HepG2 (cell line): ENCODE results near the gene PALM. TPM values are rescaled to one million over a fixed set of nuclear protein-coding genes. Genes with fewer than 3 reads are reported as not detected.

Source experiments
- ADNP ChIP-seq: sonication (generic); formaldehyde crosslinking; IDR thresholded peaks from 2 replicates; pipeline ENCODE4 v1.4.0; 2020; ENCODE audit warnings: missing genetic modification reagents
- MAF1 ChIP-seq: sonication (generic); formaldehyde crosslinking; IDR thresholded peaks from 2 replicates; pipeline ENCODE4 v1.5.0; 2020; ENCODE audit warnings: missing genetic modification reagents, borderline replicate concordance
- NR3C1 ChIP-seq: sonication (generic); formaldehyde crosslinking; IDR thresholded peaks from 2 replicates; pipeline ENCODE4 v1.4.0; 2020; ENCODE audit warnings: missing genetic modification reagents
- PREB ChIP-seq: sonication (generic); formaldehyde crosslinking; IDR thresholded peaks from 2 replicates; pipeline ENCODE4 v1.4.0; 2020; ENCODE audit warnings: missing genetic modification reagents
- TCF7 ChIP-seq: sonication (generic); IDR thresholded peaks from 2 replicates; pipeline ENCODE4 v1.6.1; 2016; ENCODE audit warnings: antibody characterized with exemption, low read depth
- TCF7L2 ChIP-seq: IDR thresholded peaks from 2 replicates; pipeline ENCODE4 v1.6.1; 2011; ENCODE audit warnings: mild to moderate bottlenecking, low read depth, low read length, moderate library complexity
- THAP8 ChIP-seq: sonication (generic); formaldehyde crosslinking; IDR thresholded peaks from 2 replicates; pipeline ENCODE4 v1.5.1; 2020; ENCODE audit warnings: missing genetic modification reagents, mild to moderate bottlenecking, borderline replicate concordance
- TOPORS ChIP-seq: sonication (generic); formaldehyde crosslinking; IDR thresholded peaks from 2 replicates; pipeline ENCODE4 v1.8.0; 2023; ENCODE audit warnings: mild to moderate bottlenecking, missing genetic modification reagents
- U2AF1 ChIP-seq: fragments of 200-400 bp; formaldehyde crosslinking; optimal IDR thresholded peaks from 2 replicates; pipeline ENCODE3; 2017; ENCODE audit warnings: mild to moderate bottlenecking, low read depth, low read length
- WIZ ChIP-seq: sonication (generic); formaldehyde crosslinking; IDR thresholded peaks from 2 replicates; pipeline ENCODE4 v1.5.1; 2020; ENCODE audit warnings: mild to moderate bottlenecking, missing genetic modification reagents
- ZNF136 ChIP-seq: sonication (generic); formaldehyde crosslinking; IDR thresholded peaks from 2 replicates; pipeline ENCODE4 v1.8.1; 2022; ENCODE audit warnings: low read depth, mild to moderate bottlenecking, moderate library complexity, missing genetic modification reagents
- ZNF234 ChIP-seq: sonication (generic); formaldehyde crosslinking; conservative IDR thresholded peaks from 2 replicates; pipeline ENCODE4 v1.5.1; 2020; ENCODE audit warnings: mild to moderate bottlenecking, missing genetic modification reagents
- ZNF329 ChIP-seq: sonication (generic); formaldehyde crosslinking; IDR thresholded peaks from 2 replicates; pipeline ENCODE4 v1.9.0; 2021; ENCODE audit warnings: low read depth, mild to moderate bottlenecking, missing genetic modification reagents
- ZNF44 ChIP-seq: sonication (generic); formaldehyde crosslinking; IDR thresholded peaks from 2 replicates; pipeline ENCODE4 v1.5.1; 2020; ENCODE audit warnings: mild to moderate bottlenecking, missing genetic modification reagents
- ZNF468 ChIP-seq: sonication (generic); formaldehyde crosslinking; IDR thresholded peaks from 2 replicates; pipeline ENCODE4 v1.8.0; 2022; ENCODE audit warnings: mild to moderate bottlenecking, moderate library complexity, missing genetic modification reagents
- ZNF660 ChIP-seq: sonication (generic); formaldehyde crosslinking; IDR thresholded peaks from 2 replicates; pipeline ENCODE4 v1.5.1; 2020; ENCODE audit warnings: mild to moderate bottlenecking, low read depth, missing genetic modification reagents, borderline replicate concordance
- ZNF710 ChIP-seq: sonication (generic); formaldehyde crosslinking; IDR thresholded peaks from 2 replicates; pipeline ENCODE4 v1.5.0; 2020; ENCODE audit warnings: mild to moderate bottlenecking, missing genetic modification reagents, borderline replicate concordance
- ZNF768 ChIP-seq: sonication (generic); formaldehyde crosslinking; IDR thresholded peaks from 2 replicates; pipeline ENCODE4 v1.4.0; 2020; ENCODE audit warnings: missing genetic modification reagents
- ZNF850 ChIP-seq: sonication (generic); formaldehyde crosslinking; conservative IDR thresholded peaks from 2 replicates; pipeline ENCODE4 v1.9.0; 2021; ENCODE audit warnings: mild to moderate bottlenecking, missing genetic modification reagents
- ZSCAN22 ChIP-seq: sonication (generic); formaldehyde crosslinking; IDR thresholded peaks from 2 replicates; pipeline ENCODE4 v1.4.0; 2020; ENCODE audit warnings: mild to moderate bottlenecking, missing genetic modification reagents
- polyA plus RNA-seq, 8 experiments: library from polyadenylated mRNA; depleted of rRNA in 3 of 8; stranded (reverse) in 7 of 8; unstranded in 1 of 8; fragments of >200 nt; fragmentation: Illumina TruSeq in 4 of 8; extraction: Trizol in 4 of 8; gene quantifications; 2 replicates each; pipeline versions ENCODE4 v1.2.1 to v1.2.3, GENCODE V29; 2011 to 2016; ENCODE audit warnings: low read depth in 4 of 8, missing spikeins in 1 of 8, mixed read lengths in 1 of 8; ENCODE audit not compliant: insufficient read depth in 1 of 8
- total RNA-seq, 5 experiments: library from RNA; depleted of rRNA; stranded (reverse); fragments of >200 nt; fragmentation: Illumina TruSeq; extraction: Trizol; gene quantifications; 2 replicates each; pipeline ENCODE4 v1.2.3, GENCODE V29; 2016; ENCODE audit warnings: low read depth in 1 of 5
- TF ChIP-seq, protein P1 (sequence below): sonication (generic); formaldehyde crosslinking; conservative IDR thresholded peaks from 2 replicates; pipeline ENCODE4 v1.4.0; 2020; ENCODE audit warnings: missing genetic modification reagents
- TF ChIP-seq, protein P2 (sequence below): sonication (generic); formaldehyde crosslinking; IDR thresholded peaks from 2 replicates; pipeline ENCODE4 v1.5.1; 2020; ENCODE audit warnings: missing genetic modification reagents, mild to moderate bottlenecking, borderline replicate concordance

PALM gene
- total and polyA plus RNA-seq, 2 of the 13 experiments (the other 11 are each of a cell fraction or from before 2014, with no cell fraction given), result 4.0 to 9.7 TPM

- TF ChIP-seq TOPORS (CRISPR knock-in tag) (no peak), PREB (CRISPR knock-in tag) (no peak), ADNP (CRISPR knock-in tag) (no peak), TCF7L2 (no peak), ZNF468 (CRISPR knock-in tag) (no peak), ZNF136 (CRISPR knock-in tag) (no peak), MAF1 (CRISPR knock-in tag) (no peak), ZNF329 (CRISPR knock-in tag) (0 out of 2 replicates have a peak, but pooled peaks have one; percentile 38), THAP8 (CRISPR knock-in tag) (no peak), ZNF768 (CRISPR knock-in tag) (no peak), NR3C1 (no peak), U2AF1 (no peak), ZNF850 (CRISPR knock-in tag) (peak; percentile 66), ZNF234 (CRISPR knock-in tag) (no peak), ZNF710 (CRISPR knock-in tag) (no peak), ZNF44 (no peak), ZNF660 (CRISPR knock-in tag) (no peak), ZSCAN22 (CRISPR knock-in tag) (no peak), WIZ (CRISPR knock-in tag) (no peak), TCF7 (no peak)
- TF ChIP-seq, protein P1, sequence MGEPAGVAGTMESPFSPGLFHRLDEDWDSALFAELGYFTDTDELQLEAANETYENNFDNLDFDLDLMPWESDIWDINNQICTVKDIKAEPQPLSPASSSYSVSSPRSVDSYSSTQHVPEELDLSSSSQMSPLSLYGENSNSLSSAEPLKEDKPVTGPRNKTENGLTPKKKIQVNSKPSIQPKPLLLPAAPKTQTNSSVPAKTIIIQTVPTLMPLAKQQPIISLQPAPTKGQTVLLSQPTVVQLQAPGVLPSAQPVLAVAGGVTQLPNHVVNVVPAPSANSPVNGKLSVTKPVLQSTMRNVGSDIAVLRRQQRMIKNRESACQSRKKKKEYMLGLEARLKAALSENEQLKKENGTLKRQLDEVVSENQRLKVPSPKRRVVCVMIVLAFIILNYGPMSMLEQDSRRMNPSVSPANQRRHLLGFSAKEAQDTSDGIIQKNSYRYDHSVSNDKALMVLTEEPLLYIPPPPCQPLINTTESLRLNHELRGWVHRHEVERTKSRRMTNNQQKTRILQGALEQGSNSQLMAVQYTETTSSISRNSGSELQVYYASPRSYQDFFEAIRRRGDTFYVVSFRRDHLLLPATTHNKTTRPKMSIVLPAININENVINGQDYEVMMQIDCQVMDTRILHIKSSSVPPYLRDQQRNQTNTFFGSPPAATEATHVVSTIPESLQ (CRISPR knock-in tag), result no peak
- TF ChIP-seq, protein P2, sequence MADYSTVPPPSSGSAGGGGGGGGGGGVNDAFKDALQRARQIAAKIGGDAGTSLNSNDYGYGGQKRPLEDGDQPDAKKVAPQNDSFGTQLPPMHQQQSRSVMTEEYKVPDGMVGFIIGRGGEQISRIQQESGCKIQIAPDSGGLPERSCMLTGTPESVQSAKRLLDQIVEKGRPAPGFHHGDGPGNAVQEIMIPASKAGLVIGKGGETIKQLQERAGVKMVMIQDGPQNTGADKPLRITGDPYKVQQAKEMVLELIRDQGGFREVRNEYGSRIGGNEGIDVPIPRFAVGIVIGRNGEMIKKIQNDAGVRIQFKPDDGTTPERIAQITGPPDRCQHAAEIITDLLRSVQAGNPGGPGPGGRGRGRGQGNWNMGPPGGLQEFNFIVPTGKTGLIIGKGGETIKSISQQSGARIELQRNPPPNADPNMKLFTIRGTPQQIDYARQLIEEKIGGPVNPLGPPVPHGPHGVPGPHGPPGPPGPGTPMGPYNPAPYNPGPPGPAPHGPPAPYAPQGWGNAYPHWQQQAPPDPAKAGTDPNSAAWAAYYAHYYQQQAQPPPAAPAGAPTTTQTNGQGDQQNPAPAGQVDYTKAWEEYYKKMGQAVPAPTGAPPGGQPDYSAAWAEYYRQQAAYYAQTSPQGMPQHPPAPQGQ (CRISPR knock-in tag), result no peak
Measured at GRCh38 chr19:661427-662196, 47.1 kb upstream of the PALM start (continued).
